HG02840 (cell line): ENCODE data around the gene LMAN1L.

Source experiments
- ATAC-seq: cut with Tn5 transposase; IDR thresholded peaks from one replicate; pipeline ENCODE4 v1.9.1; 2021; ENCODE audit warnings: mild to moderate bottlenecking, moderate library complexity, moderate number of reproducible peaks; ENCODE audit not compliant: unreplicated experiment, low FRiP score

The LMAN1L gene

GRCh38 chr15:74851960-74852359 lies 39.3 kb downstream of the LMAN1L start:
- no peak for ATAC-seq

- ATAC-seq = no peak
These were observed 41.9 kb downstream of the LMAN1L start for GRCh38 chr15:74854453-74855022.

- ATAC-seq = no peak
These were observed 43.2 kb downstream of the LMAN1L start for GRCh38 chr15:74855857-74856256.

DNA sequence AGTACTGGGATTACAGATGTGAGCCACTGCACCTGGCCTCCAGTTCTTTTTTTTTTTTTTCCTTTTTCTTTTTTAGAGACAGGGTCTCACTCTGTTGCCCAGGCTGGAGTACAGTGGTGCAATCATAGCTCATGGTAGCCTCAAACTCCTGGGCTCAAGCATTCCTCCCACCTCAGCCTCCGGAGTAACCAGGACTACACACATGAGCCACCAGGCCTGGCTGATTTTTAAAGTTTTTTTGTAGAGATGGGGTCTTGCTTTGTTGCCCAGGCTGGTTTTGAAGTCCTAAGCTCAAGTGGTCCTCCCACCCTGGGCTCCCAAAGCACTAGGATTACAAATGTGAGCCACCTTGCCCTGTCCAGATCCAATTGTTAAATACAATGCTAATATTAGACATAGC lies 43.9 kb downstream of the LMAN1L start:
- ATAC-seq = no peak

- ATAC-seq = peak; percentile 71
These were observed 44.5 kb downstream of the LMAN1L start for GRCh38 chr15:74857082-74857655.

GRCh38 chr15:74857671-74858368 lies 45.2 kb downstream of the LMAN1L start:
- no peak for ATAC-seq

DNA sequence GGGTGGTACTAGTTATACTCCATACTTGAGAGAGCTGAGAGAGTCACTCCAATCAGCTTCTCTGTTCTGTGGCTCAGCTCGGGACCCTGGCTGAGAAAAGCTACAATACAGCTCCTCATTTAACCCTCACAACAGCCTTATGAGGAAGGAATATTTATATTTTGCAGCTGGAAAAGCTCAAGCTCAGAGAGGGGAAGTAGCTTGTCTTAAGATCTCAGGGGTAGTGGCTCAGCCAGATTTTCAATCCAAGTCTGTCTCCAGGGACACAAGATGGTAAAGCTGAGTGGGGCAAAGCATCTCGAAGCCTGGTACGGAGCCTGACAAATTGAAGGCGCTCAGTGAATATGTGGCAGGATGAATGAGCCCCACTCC lies 45.7 kb downstream of the LMAN1L start:
- no peak for ATAC-seq

GRCh38 chr15:74863239-74864056 lies 50.8 kb downstream of the LMAN1L start:
- ATAC-seq = no peak

DNA sequence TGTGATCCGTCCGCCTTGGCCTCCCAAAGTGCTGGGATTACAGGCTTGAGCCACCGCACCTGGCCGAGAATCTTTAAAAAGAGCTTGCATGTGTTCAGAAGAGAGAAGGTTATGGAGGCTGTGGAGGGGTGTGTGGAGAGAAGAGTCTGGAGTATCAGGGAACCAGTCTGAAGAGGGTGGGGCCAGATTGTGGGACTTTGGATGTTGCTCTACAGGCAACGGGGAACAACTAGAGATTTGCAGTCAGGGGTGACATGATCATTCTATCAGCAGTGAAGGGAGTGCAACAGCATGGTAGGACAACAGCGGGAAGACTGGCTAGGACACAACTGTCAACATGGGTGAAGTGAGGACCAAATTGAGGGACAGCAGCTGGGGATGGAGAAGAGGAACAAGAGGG lies 51.7 kb downstream of the LMAN1L start:
- ATAC-seq = no peak

DNA sequence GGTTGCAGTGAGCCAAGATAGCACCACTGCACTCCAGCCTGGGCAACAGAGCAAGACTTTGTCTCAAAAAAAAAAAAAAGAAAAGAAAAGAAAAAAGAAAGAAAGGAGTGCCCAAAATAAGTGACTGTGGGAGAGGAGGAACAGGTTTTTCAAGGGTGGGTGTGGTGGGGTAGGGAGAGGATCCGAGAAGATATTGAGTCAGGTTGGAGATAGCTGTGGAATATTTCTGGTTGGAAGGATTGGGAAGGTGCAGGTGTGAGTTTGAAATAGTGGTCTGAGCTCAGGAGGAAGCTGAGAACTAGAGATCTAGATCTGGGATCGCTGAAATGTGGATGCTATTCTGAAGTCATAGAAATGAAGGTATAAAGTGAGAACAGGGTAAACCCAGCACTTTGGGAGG lies 52.7 kb downstream of the LMAN1L start:
- no peak for ATAC-seq

GRCh38 chr15:74866090-74866489 lies 53.5 kb downstream of the LMAN1L start:
- ATAC-seq = no peak

DNA sequence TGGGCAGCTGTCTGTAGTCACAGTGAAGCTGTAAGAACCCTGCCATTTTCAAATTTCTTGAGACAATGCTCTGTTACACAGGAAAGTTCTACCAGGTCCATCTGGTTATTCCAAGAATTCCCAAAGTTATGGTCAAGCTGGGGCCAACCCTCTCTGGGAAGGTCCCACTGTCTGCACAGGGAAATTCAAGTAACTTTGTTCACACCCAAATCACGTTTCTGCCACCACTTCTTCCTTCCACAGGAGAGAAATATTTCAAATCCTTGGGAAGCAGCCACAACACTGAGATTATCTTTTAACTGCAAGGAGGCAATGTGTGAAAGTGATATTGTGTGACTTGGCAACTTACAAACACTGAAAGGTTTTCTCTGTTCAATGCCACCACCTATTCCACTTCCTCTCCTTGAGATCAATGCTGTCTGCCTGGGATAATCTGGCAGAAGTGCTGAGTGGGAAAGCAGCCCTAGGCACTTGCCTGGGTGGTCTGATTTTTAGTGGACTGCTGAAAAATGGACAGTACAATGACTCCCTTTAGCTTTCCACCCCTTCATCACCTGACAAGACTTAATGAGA lies 54.9 kb downstream of the LMAN1L start:
- no peak for ATAC-seq

GRCh38 chr15:74868059-74868458 lies 55.4 kb downstream of the LMAN1L start:
- no peak for ATAC-seq

DNA sequence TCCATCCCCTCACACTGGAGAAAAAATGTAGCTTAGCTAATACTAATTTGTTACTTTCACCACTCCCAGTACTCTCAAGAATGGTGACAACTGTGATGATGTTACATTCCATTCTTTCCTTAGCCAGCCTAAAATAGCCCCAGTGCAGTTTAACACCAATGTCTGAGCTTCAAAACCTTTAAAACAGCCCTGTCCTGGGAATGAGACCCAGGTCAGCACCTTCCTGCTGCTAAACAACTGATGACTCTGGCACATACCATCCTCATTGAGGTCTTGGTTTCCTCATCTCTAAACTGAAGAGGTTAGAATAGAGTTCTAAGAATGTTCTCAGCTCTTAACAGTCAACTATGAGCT lies 56.7 kb downstream of the LMAN1L start:
- ATAC-seq = no peak

DNA sequence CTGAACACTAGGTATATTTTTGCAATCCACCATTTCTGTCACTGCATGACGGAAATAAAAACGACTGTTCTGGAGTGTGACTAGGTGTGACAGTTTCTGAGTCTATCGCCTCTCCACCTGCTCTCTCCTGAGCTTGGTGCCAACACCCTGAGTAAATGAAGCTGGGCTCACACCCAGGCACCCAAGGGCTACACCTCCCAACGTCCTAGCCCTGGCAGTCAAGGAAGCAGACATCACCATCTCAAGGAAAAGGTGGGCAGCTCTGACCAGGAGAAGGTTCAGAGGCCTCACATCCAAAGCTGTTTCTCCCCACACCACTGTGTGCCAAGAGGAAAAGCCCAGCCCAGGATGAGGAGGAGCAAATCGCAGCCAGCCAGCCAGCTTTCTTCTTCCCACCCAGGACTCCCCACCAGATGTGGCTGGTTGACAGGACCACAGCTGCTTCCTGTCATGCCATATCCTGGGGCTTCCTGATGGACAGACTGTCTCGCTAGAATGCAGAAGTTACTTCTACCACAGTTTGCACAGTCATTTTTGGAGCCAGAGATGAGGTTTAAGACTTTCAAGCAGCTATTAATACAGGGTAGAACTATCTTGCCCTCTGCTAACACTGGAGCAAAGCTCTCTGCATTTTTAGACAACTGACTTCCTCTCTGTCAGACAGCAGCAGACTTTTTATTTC lies 57.2 kb downstream of the LMAN1L start:
- no peak for ATAC-seq

GRCh38 chr15:74870436-74871215 lies 58.0 kb downstream of the LMAN1L start:
- ATAC-seq = no peak

DNA sequence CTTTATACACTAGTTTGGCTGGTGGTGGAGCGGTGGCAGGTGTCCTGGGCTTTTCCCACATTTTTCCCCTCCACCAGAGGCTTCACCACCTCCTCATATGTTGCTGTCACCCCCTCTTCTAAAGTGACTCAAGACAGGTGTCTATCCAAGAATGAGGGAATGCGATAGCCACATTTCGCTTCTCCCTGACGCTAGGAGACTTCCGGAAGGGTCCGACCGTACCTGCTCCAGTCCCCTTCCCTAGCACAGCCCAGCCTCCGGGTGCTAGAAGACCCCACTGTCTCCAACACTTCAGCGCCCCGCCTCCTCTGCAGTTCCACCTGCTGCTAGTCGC lies 60.0 kb downstream of the LMAN1L start:
- no peak for ATAC-seq

- ATAC-seq = peak; percentile 85
These were observed 60.6 kb downstream of the LMAN1L start, which contains the start of gene SCAMP2 for GRCh38 chr15:74873036-74873755. Gene SCAMP2, minus strand, starts transcription at chr15:74873365. Its CDS starts 110 bp downstream, at chr15:74873255.

DNA sequence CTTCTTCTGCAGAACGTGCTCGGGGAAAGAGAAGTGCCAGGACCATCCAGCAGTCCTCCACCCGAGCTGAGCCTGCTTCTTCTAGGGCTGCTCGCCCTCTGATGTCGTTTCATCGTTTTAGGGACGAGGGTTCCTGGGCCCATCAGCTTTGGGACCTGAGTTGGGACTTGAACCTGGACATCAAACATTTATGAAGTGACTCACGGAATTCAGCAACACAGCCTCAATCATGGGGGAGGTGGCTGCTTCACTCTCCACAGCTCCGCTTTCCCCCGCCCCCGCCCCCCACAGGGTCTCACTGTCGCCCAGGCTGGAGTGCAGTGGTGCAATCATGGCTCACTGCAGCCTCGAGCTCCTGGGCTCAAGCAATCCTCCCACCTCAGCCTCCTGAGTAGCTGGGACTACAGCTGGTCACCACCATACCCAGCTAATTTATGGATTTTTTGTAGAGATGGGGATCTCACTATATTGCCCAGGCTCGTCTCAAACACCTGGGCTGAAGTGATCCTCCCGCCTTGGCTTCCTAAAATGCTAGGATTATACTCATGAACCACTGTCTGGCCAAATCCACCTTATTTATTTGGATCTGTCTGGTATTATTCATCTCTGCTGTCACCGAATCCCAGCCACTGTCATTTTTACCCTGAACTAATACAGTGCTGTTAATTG lies 61.3 kb downstream of the LMAN1L start:
- no peak for ATAC-seq
